Measurements from ENCODE around the gene NACC1.

NACC1 gene

GRCh38 chr19:13089139-13089856, 28.8 kb upstream of the NACC1 start:
- no peak for DNase-seq

GRCh38 chr19:13089857-13090507, 28.1 kb upstream of the NACC1 start:
- DNase-seq, result no peak

DNA sequence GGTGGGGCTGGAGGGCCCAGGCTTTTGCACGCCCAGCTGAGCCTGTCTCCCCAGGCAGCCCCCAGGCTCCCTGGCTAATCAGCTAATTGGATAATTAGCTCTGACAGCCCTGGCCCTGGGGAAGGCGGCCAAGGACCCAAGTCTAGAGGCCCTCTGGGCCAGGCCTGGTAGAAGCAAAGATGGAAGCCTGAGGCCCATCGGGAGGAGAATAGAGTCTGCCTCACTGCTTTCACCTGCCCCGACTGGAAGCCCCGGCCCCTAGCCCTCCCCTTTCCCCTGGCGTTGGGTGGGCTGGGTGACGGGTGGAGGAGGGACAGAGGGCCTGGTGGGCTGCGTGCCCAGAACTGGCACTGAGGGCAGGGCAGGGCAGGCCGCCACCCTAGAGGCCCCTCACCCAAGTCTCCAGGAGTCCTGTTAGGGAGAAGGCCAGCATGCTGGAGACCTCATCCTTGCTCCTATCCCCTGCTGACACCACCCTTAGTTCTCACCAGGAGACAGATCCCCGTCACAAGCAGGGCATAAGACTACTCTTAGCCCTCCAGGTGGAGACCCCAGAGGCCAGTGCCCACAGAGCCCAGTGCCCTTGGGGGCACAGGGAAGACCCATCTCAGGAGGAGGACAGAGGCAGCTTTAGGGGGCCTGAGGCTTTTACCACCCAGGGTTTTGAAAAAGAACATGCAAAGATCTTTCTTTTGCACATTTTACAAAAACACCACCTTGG, 27.4 kb upstream of the NACC1 start:
- DNase-seq, result peak; percentile 1

DNA sequence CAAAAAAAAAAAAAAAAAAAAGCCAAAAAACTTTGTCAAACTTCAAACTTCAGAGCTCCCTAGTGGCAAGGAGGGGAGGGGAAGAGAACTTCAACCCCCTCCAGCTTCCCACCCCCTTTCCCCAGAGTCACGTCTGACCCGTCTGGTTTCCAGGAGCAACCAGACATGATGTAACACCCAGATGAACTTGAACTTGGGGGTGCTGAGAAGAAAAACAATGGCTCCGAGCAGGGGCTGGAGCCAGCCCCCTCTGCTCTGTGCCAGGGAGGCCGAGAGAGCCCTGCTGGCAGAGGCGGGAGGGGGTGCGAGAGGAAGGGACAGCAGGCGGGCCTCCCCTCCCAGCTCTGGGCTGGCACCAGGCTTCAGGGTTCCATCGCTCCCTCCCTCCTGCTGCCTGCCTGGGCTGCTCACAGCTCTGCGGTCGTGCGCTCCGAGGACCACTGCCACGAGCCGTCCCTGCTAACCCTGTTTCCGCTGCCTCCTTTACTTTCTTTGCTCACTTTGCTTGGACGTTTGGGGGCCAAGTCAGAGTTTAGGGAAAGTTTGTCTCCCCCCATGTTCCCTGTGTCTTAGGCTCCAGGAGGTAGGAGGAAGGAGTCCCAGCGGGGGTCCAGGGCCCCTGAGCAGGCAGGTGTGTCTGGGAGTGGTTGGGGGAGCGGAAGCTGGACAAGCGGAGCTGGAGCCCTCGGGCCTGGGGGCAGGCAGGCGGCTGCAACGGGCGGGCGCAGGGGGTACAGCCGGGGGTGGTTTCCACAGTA, 26.5 kb upstream of the NACC1 start:
- no peak for DNase-seq

GRCh38 chr19:13092158-13092543, 25.9 kb upstream of the NACC1 start:
- DNase-seq, result no peak

GRCh38 chr19:13092606-13093235, 25.3 kb upstream of the NACC1 start:
- no peak for DNase-seq

GRCh38 chr19:13093407-13094105, 24.5 kb upstream of the NACC1 start:
- peak; percentile 82 for DNase-seq

DNA sequence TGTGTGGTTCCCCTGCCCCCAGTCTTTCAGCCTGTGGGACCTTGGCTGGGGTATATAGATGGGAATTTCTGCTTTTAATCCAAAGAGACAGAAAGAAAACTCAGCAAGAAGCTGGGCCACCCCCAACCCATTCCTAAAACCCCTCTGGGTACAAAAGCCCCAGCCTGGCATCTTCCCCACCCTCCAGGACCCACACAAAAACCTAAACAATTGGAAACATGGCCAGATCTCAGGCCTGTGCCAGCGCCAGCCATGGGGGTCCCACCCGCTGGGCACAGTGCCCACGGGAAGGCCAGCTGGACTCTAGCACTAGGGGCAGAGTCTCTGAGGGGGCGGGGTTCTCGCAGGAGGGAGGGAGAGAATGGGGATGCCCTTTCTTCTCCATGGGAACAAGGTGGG, 24.0 kb upstream of the NACC1 start:
- DNase-seq, result no peak

- no peak for DNase-seq
These were observed 23.2 kb upstream of the NACC1 start for GRCh38 chr19:13094771-13095392.

GRCh38 chr19:13095393-13095784, 22.7 kb upstream of the NACC1 start:
- no peak for DNase-seq

GRCh38 chr19:13095934-13096927, 21.8 kb upstream of the NACC1 start:
- no peak for DNase-seq

DNA sequence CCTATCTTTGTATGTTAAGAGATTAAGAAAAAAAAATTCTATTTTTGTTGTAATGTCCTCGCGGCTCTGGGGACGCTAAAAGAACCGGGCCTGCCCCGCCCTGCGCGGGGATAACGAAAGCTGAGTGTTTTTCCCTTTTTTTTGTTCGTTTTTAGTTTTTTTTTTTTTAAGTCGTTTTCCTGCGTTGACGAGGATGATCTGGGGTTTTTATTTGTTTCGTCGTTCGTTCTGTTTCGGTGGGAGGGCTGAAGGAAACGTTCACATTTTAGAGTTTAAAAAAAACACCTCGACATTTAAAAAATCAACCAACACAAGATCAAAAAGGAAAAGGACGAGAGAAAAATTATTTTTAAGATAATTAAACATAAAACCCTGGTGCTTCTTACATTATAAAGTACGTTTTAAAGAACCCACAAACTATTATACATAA, 21.0 kb upstream of the NACC1 start:
- no peak for DNase-seq

DNA sequence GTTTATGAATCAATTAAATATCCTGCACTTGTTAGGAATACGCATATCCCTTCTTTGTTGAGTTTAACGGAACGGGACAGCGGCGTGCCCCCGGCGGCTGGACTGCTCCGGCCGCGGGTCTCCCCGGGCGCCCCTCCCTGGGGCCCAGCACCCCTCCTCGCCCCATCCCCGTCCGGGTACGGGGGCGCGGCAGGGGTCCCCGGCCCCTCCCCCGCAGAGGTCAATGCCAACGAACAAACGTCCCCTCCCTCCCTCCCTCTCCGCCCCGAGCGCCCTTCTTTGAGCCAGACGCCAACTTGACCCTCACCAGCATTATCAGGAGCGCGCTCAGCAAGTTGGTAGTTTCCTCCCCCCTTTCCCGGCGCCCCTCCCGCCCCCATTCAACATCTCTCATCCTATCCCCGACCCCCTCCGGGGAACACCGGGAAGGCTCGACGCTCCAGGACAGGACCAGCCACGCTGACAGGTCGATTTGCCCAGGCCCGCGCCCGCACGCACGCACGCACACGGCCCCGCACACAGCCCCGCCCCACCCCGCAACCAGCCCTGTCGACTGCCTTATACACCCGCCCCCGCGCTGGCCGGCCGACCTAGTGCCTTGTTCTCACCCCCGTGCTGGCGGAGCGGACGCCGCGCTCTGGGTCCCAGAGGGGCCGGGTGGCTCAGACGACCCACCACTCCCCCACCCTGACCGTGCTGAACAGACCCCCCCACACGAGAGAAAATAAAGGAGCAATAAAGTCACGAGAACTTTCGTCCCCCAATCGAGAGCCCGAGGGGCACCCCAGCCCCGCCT, 20.4 kb upstream of the NACC1 start:
- peak; percentile 9 for DNase-seq

GRCh38 chr19:13098277-13099072, 19.6 kb upstream of the NACC1 start:
- DNase-seq, result no peak

GRCh38 chr19:13099073-13099999, 18.7 kb upstream of the NACC1 start:
- no peak for DNase-seq

DNA sequence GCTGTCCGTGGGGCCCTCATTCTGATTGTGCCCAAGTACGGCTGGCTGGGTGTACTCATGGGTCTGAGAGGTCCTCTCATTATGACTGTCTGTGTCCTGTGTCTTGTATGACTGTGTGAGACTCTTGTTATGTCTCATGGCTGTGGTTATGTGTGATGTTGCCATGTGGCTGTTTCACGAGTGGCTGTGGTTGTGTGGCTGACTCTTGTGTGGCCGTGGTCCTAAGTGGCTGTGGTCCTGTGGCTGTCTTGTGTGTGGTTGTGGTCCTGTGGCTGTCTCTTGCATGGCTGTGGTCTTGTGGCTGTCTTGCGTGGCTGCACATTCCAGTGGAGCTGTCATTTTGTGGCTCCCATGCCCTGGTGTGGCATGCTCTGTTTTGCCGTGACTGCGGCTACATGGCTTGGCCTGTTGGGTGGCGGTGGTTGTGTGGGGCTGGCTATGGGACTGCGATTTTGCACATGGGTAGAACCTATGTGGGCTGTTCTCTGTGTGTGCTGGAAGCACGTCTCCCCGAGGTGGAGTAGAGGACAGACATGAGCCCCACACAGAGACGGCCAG, 18.0 kb upstream of the NACC1 start:
- DNase-seq, result no peak

Data from NCI-H1105 treated with DMSO at 0.1 percent for 48 hours (cell line).